Occipital lobe (tissue), 2 donors: ENCODE measurements around the gene TCF3. TPM values are rescaled to one million over a fixed set of nuclear protein-coding genes. Genes with fewer than 3 reads are reported as not detected.
"Not testable (repeated sequence)": the region's sequence is repeated elsewhere in the genome, so short reads cannot be mapped to it uniquely, and the experiment has no call there.

Source experiments
- DNase-seq: peaks from one replicate; lab custom pipeline; 2025; lab: John Stamatoyannopoulos, UW
- total RNA-seq: library from RNA; depleted of rRNA; stranded (reverse); fragments of >200 nt; gene quantifications from one replicate; pipeline ENCODE4 v1.2.3, GENCODE V29; 2014

The TCF3 gene
- total RNA-seq, 1 donor from 2014 or later: 20.9 TPM

- DNase-seq: no peak
Measured at GRCh38 chr19:1651568-1652291, 685 bp downstream of the TCF3 start.

DNA sequence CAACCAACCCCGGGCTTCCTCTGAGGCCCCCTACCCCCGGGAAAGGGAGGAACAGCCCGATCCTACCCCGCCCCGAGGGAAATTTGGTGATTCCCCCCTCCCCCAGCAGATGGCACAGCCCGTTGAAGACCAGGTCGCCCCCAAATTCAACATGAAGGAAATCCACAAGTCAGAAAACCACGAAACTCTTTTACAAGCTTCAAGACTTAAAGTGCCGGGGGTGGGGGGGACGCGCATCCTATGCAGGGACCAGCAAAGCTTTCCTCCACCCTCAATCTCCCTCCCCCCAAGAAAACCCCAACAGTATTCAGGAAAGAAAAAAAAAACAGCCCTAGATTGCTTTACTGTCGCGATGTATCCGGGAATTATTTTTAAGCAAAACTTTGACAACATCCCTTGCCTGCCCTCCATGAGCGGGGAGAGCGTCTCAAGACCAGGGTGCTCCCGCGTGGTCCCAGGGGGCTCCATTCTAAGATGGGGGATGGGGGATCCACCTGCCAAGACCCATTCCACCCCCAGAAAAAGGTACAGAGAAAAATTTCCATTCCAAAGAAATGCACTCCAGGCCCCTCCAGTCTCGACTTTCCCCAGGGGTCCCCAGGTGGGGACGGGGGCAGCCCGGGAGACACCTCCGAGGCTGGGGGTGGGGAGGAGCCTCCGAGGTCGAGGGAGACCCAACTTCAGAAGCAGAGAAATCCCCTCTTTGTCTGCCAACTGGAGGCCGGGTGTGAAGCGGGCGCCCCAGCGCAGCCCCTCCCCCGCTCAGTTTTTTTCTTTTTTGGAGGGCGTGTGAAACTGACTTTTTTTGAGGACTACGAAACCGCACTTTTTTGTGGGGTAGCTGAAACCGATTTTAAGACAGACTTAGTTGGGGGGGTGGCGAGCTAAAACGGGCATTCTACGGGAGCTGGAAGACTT, 1.5 kb downstream of the TCF3 start:
- no peak for DNase-seq

- DNase-seq: no peak
Measured at GRCh38 chr19:1649706-1650649, 2.4 kb downstream of the TCF3 start.

DNA sequence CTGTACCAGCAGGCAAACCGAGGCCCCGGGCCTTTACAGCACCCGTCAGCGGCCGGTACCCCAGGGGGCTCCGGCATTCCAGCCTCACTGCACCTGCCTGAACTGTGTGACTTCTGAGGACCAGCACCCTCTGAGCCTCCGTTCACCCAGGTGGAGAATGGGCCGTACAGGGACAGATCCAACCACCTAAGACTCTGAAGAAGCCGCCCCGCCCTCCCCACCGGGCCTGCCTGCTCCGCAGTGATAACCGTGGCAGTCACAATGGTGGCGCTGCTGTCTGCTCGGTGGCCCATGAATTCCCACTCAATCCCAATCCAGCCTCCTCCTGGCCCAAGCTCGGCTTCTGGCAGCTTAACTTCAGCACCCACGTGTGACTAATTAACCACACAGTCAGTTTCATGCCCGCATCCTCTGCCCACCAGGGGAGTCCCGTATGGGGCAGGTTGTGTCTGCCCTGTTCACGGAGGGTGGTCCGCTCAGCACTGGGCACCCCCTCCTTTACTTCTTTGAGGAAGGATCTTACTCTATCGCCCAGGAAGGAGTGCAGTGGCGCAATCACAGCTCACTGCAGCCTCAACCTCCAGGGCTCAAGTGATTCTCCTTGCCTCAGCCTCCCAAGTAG, 3.4 kb downstream of the TCF3 start:
- no peak for DNase-seq

DNA sequence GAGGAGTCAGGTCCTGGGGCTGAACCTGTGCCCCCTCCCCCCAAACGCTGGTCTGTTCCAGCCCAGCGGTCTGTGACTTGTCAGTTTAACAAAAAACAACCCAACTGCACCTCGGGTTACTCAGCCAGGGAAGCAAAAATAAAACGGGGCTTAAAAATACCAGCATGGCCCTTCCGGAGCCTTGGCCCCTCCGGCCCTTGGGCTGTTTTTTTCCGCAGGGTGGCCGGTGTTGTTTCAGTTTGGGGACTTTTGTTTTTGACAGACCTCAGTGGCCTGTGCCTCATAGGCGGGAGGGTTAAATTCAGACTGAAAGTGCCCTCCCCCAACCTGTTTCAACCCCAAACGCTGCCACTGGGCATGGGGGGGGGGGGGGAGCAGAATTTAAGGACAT, 4.0 kb downstream of the TCF3 start:
- no peak for DNase-seq

DNA sequence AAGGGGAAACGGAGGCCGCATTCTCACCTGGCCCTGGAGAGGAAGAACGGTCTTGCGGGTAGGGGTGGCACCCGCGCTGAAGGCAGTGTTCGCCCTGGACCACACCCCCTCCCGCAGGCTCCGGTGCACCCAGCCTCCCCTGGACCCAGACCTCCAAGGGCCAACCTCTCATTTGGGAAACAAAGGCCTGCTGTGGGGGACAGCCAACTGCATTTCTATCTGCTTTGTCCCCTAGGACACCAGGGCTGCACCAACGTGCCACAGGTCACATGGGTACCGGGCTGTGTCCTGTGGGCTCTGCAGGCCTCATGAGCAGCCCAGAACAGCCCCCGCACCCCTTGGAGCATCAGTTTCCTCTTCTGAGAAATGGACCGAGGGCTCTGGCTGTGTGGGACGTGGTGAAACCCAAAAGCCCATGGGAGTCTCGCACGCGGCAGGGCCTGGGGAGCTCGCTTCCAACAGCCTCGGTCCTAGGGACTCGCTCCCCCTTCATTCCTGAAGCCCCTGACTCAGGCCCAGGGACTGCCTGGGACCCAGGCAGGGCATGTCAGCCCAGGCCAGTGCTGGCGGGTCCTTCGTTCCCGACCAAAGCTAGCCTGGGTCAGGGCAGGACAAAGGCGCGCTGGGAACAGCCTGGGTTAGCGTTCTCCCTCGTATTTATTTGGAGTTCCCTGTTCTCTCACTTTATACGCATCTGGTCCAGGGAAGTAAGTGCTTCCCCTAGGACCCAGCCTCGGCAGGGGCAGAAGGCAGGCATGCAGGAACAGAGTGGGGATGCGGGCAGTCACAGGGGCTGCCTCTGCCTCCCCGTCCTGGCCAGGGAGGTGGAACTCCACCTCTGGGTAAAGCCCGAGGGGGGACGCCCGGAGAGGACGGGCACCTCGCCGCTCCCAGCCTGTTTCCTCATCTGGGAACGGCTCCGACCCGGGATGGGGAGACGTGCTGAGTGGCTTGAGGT, 4.6 kb downstream of the TCF3 start:
- no peak for DNase-seq

- no peak for DNase-seq
Measured at GRCh38 chr19:1646659-1647453, 5.6 kb downstream of the TCF3 start.

DNA sequence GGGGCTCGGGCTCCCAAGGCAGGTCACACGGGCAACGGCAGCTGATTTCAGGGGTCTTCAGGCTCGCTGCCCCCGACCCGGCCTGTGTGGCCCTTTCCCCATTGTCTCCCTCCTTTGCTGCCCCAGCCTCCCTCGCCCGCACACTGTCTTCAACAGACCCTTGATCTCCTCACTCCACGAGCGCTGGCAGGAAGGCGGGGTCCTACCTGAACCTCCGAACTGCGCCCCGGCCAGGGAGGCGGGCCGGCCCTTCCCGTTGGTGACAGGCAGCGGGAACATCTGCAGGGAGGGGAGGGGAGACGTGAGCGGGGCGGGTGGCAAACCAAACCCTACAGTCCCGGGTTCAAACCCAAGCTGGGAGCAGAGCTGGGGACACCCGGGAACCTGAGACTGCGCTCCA, 6.3 kb downstream of the TCF3 start:
- no peak for DNase-seq

GRCh38 chr19:1645299-1645698, 7.1 kb downstream of the TCF3 start:
- DNase-seq: no peak

DNA sequence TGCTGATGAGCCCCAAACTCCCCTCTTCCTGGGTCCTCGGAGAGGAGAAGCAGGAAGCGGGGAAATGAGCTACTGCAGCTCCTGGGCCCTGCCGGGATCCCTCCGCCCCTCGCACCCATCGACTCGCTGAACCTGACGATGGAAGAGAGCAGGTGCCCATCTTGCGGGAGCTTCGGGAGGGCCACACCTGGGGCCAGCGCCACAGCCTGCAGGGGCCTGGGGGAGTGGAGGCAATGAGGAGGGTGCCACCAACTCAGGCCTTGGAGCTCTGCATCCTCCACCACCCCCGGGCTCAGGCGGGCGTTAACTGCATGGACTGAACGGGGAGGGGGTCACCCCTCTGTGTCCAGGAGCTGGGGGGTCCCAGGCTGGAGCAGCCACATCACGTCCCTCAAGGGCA, 8.3 kb downstream of the TCF3 start:
- DNase-seq: no peak

DNA sequence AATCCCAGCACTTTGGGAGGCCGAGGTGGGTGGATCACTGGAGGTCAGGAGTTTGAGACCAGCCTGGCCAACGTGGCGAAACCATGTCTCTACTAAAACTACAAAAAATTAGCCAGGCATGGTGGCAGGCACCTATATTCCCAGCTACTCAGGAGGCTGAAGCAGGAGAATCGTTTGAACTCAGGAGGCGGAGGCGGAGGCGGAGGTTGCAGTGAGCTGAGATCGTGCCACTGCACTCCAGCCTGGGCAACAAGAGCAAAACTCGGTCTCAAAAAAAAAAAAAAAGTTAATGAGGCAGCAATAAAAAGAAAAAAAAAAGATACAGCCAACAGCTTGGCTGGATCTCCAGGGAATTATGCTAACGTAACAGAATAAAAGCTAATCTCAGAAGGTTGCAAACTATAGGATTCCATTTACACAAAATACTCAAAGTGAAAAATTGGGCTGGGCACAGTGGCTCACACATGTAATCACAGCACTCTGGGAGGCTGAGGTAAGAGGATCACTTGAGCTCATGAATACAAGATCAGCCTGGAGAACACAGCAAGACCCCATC, 11.4 kb downstream of the TCF3 start:
- not testable (repeated sequence) for DNase-seq

DNA sequence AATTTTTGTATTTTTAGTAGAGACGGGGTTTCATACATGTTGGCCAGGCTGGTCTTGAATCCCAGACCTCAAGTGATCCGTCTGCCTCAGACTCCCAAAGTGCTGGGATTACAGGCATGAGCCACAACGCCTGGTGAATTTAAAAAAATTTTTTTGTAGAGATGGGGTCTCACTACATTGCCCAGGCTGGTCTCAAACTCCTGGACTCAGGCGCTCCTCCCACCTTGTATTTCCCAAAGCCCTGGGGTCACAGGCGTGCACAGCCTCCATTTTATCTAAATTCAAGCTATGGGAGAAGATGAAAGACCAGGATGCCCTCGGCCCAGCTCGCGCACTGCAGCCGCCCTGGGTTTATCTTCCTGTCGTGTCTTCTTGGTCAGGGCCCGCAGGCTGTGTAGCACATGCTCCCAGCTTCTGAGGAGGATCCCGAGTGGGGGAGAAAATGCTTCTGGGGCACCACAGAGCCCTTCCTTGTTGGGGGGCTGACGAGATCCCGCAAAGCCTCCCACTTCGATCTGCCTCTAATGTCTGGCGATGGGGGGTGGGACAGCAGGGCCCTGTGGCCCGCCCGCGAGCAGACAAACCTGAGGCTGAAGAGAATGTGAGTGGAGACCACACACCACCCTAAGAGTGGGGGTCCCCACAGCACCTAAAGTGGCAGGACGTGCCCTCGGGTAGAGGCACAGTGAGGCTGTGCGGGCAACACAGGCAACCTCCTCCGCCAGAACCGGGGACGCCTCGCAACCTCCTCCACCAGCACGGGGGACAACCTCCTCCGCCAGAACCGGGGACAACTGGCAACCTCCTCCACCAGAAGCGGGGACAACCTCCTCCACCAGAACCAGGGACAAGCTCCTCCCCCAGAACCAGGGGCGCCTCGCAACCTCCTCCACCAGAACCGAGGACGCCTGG, 15.8 kb downstream of the TCF3 start:
- DNase-seq: no peak

GRCh38 chr19:1634938-1635243, 17.5 kb downstream of the TCF3 start:
- no peak for DNase-seq

DNA sequence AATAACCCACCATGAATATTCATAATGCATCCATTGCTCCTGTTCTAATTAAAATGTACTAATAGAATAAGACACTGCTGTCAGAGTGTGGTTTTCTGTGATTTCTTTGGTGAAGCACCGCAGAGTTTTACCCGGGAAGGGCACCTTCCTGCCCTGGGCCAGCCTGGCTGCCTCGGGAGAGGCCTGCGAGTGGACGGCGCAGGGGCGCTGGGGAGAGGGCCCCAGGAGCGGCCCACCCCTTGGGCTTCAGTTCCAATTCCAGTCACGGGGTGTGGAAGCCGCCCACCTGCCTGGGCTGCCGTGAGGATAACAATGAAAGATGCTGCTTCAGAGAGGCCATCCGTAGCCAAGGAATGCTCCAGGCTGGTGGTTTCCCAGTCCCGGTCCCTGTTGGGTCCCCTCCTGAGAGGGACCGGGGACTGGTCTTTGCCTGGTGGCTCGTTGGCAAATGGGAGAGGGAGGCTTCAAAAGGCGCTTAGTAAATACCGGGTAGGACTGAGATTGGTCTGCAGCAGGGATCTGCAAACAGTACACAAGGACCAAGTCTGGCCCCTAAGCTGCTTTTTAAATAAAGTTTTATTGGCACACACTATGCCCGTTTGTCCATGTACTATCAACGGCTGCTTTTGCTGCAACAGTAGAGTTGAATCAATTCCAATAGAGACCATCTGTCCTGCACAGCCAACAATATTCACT, 18.0 kb downstream of the TCF3 start:
- no peak for DNase-seq

DNA sequence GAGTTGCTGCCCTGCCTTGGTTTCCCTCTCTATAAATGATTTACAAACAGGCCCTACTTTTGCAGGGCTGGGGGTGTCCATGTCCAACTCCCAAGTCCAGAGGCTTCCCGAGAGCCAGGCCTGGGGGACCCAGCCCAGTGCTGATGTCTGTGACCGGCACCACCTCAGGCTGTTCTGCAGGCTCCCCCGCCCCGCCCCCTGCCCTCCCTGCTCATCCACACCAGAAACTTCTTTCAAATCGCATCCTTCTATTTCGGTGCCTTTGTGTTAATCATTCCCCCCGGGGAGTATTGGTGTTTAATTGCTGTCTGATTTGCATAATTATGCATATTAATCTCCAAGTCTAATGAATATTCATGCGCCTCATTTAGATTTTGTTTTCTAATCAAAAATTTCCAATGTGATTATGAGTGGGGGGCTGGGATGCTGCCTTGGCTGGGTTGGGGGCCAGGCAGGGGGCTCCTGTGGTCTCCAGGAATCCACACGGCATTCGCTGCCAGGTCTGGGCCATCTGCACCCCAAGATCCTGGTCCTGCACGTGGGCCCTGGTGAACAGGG, 19.1 kb downstream of the TCF3 start:
- DNase-seq: no peak

- no peak for DNase-seq
Measured at GRCh38 chr19:1632462-1633268, 19.8 kb downstream of the TCF3 start.
